ENCODE measurements around the gene TCIRG1. TPM values are rescaled to one million over a fixed set of nuclear protein-coding genes. Genes with fewer than 3 reads are reported as not detected.
"Not testable (repeated sequence)": the region's sequence is repeated elsewhere in the genome, so short reads cannot be mapped to it uniquely, and the experiment has no call there.

The TCIRG1 gene
- total RNA-seq, 2 experiments from 2014 or later, result 199 to 201 TPM

DNA sequence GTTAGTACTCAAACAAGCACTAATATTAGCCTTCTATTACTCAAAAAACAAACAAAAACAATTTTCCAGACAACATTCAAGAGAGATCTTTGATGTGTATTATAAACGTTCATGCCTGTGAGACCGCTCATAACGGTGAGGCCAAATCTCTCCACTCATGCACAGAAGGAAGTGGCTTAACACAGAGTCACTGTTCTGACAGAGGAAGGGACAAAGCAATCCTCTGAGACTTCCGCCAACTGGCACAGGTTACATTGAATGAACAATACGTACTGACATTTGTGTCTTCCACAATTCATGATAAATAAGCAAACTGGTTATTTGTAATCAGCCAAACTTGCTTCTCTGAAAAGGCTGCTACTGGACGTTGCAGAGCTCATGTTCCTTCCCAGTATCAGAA, 51.9 kb downstream of the TCIRG1 start:
- H3K9me3 ChIP-seq (ENCODE audit: low read length), result no peaks in the 10 kb centered on the region
- peaks cover 24% of the 10 kb centered on the region; the same call in 1 of the 2 replicates for H3K36me3 ChIP-seq (ENCODE audit: insufficient read depth, low read length)
- peak overlapping the region; percentile 19 for H3K4me3 ChIP-seq (ENCODE audit: low read depth, low read length, poor library complexity, severe bottlenecking)
- intact Hi-C loops (cut with micrococcal nuclease; ENCODE audit: unreplicated experiment), result no loop called here
- TSS peak; percentile 2 for BruUV-seq (replicated peaks)
- H3K4me2 ChIP-seq (ENCODE audit: low read length), result peak overlapping the region; percentile 52
- H3K27ac ChIP-seq (ENCODE audit: low read depth, low read length, poor library complexity, severe bottlenecking), result peak overlapping the region; percentile 43
- POLR2A ChIA-PET, result no interaction called here
- no peaks in the 10 kb centered on the region for H3K9me2 ChIP-seq (ENCODE audit: insufficient read depth, low read length)
- CTCF ChIA-PET (ENCODE audit: unreplicated experiment), result no interaction called here
- no peaks in the 10 kb centered on the region for H4K20me1 ChIP-seq (ENCODE audit: insufficient read depth, low read length)
- DNase-seq (ENCODE audit: low spot score), result peak; percentile 57
- peaks cover 18% of the 10 kb centered on the region for H3K4me1 ChIP-seq (ENCODE audit: insufficient read depth, low read length, poor library complexity, severe bottlenecking)
- peaks cover 14% of the 10 kb centered on the region; the same call in 1 of the 2 replicates for H3K79me2 ChIP-seq (ENCODE audit: insufficient read depth, low read depth, low read length)
- peak overlapping the region; percentile 12; the same call in 1 of the 2 replicates for H2AFZ ChIP-seq (ENCODE audit: low read length)
- TF ChIP-seq EZH2phosphoT487 (IDR thresholded peaks at IDR 0.05; ENCODE audit: borderline replicate concordance, low read depth, low read length), result no peak
- TF ChIP-seq, protein P1, sequence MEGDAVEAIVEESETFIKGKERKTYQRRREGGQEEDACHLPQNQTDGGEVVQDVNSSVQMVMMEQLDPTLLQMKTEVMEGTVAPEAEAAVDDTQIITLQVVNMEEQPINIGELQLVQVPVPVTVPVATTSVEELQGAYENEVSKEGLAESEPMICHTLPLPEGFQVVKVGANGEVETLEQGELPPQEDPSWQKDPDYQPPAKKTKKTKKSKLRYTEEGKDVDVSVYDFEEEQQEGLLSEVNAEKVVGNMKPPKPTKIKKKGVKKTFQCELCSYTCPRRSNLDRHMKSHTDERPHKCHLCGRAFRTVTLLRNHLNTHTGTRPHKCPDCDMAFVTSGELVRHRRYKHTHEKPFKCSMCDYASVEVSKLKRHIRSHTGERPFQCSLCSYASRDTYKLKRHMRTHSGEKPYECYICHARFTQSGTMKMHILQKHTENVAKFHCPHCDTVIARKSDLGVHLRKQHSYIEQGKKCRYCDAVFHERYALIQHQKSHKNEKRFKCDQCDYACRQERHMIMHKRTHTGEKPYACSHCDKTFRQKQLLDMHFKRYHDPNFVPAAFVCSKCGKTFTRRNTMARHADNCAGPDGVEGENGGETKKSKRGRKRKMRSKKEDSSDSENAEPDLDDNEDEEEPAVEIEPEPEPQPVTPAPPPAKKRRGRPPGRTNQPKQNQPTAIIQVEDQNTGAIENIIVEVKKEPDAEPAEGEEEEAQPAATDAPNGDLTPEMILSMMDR (conservative IDR thresholded peaks at IDR 0.05; ENCODE audit: low read length), result no peak

- H3K9me2 ChIP-seq (ENCODE audit: insufficient read depth, low read length), result no peaks in the 10 kb centered on the region
- CTCF ChIA-PET (ENCODE audit: unreplicated experiment), result no interaction called here
- no peak overlapping the region for H2AFZ ChIP-seq (ENCODE audit: low read length)
- no peaks in the 10 kb centered on the region for H3K9me3 ChIP-seq (ENCODE audit: low read length)
- no peak for DNase-seq (ENCODE audit: low spot score)
- peaks cover 18% of the 10 kb centered on the region for H3K4me1 ChIP-seq (ENCODE audit: insufficient read depth, low read length, poor library complexity, severe bottlenecking)
- H3K4me2 ChIP-seq (ENCODE audit: low read length), result no peak overlapping the region
- no TSS peak for BruUV-seq (replicated peaks)
- H3K36me3 ChIP-seq (ENCODE audit: insufficient read depth, low read length), result peaks cover 30% of the 10 kb centered on the region; the same call in 1 of the 2 replicates
- TF ChIP-seq, protein P1 (conservative IDR thresholded peaks at IDR 0.05; ENCODE audit: low read length), result no peak
- TF ChIP-seq EZH2phosphoT487 (IDR thresholded peaks at IDR 0.05; ENCODE audit: borderline replicate concordance, low read depth, low read length), result no peak
- H3K27ac ChIP-seq (ENCODE audit: low read depth, low read length, poor library complexity, severe bottlenecking), result no peak overlapping the region
- intact Hi-C loops (cut with micrococcal nuclease; ENCODE audit: unreplicated experiment), result no loop called here
- H3K4me3 ChIP-seq (ENCODE audit: low read depth, low read length, poor library complexity, severe bottlenecking), result no peak overlapping the region
- H3K79me2 ChIP-seq (ENCODE audit: insufficient read depth, low read depth, low read length), result peaks cover 23% of the 10 kb centered on the region; the same call in 1 of the 2 replicates
- H4K20me1 ChIP-seq (ENCODE audit: insufficient read depth, low read length), result no peaks in the 10 kb centered on the region
- POLR2A ChIA-PET, result interaction anchor here (1.1 to 1.5 kb wide), 2 partner anchors 9 to 64 kb away, joined by 3 read pairs; no protein-coding TSS in a partner anchor
Measured at GRCh38 chr11:68092411-68092810, 53.6 kb downstream of the TCIRG1 start.

DNA sequence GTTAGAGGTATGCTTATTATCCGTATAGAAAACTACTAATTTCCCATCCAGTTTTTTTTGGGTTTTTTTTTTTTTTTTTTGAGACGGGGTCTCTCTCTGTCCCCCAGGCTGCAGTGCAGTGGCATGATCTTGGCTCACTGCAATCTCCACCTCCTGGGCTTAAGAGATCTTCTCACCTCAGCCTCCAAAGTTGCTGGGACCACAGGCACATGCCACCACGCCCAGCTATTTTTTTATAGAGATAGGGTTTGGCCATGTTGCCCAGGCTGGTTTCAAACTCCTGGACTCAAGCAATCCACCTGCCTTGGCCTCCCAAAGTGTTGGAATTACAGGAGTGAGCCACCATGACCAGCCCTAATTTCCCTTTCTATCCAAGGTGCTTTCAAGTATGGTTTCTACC, 54.1 kb downstream of the TCIRG1 start:
- H3K4me2 ChIP-seq (ENCODE audit: low read length); H4K20me1 ChIP-seq (ENCODE audit: insufficient read depth, low read length); CTCF ChIA-PET (ENCODE audit: unreplicated experiment); intact Hi-C loops (cut with micrococcal nuclease; ENCODE audit: unreplicated experiment); H3K9me3 ChIP-seq (ENCODE audit: low read length); H3K27ac ChIP-seq (ENCODE audit: low read depth, low read length, poor library complexity, severe bottlenecking); DNase-seq (ENCODE audit: low spot score); H2AFZ ChIP-seq (ENCODE audit: low read length); H3K9me2 ChIP-seq (ENCODE audit: insufficient read depth, low read length); H3K4me3 ChIP-seq (ENCODE audit: low read depth, low read length, poor library complexity, severe bottlenecking); BruUV-seq (replicated peaks): not testable (repeated sequence)
- Histone ChIP-seq H3K4me1 (ENCODE audit: insufficient read depth, low read length, poor library complexity, severe bottlenecking) (peaks cover 18% of the 10 kb centered on the region), H3K79me2 (ENCODE audit: insufficient read depth, low read depth, low read length) (peaks cover 23% of the 10 kb centered on the region; the same call in 1 of the 2 replicates), H3K36me3 (ENCODE audit: insufficient read depth, low read length) (peaks cover 30% of the 10 kb centered on the region; the same call in 1 of the 2 replicates)
- POLR2A ChIA-PET, result interaction anchor here (0.7 to 1.5 kb wide), 3 partner anchors 8 to 116 kb away, joined by 3 to 5 read pairs (median 3); no protein-coding TSS in a partner anchor

Data from OCI-LY7 (cell line).